ENCODE data around the gene NUP98. TPM values are rescaled to one million over a fixed set of nuclear protein-coding genes. Genes with fewer than 3 reads are reported as not detected.
A peak's percentile ranks its signal among the peaks of the same experiment; 100 is the strongest.

Gene NUP98
- total RNA-seq (ENCODE audit: insufficient read depth, low replicate concordance), result 62.4 TPM

GRCh38 chr11:3797329-3798090, at the start of gene NUP98:
Gene NUP98 (minus strand): TSS chr11:3797554. CDS start chr11:3782117, 15,437 bp downstream.
- peak; percentile 100 for DNase-seq (ENCODE audit: low spot score)

- DNase-seq (ENCODE audit: low spot score), result no peak
Observed at GRCh38 chr11:3845670-3846069, 48.3 kb upstream of the NUP98 start.

GRCh38 chr11:3845246-3845645, 47.9 kb upstream of the NUP98 start:
- DNase-seq (ENCODE audit: low spot score), result no peak

- no peak for DNase-seq (ENCODE audit: low spot score)
Observed at GRCh38 chr11:3843326-3843725, 46.0 kb upstream of the NUP98 start.

- DNase-seq (ENCODE audit: low spot score), result peak; percentile 90
Observed at GRCh38 chr11:3841426-3842350, 44.3 kb upstream of the NUP98 start.

- peak; percentile 90 for DNase-seq (ENCODE audit: low spot score)
Observed at GRCh38 chr11:3840870-3841425, 43.6 kb upstream of the NUP98 start, which contains the start of gene RHOG. Gene RHOG (minus strand): TSS chr11:3840959. CDS start chr11:3828138, 12,821 bp downstream.

GRCh38 chr11:3840004-3840869, 42.9 kb upstream of the NUP98 start:
- no peak for DNase-seq (ENCODE audit: low spot score)

GRCh38 chr11:3838504-3838903, 41.1 kb upstream of the NUP98 start:
- DNase-seq (ENCODE audit: low spot score), result no peak

GRCh38 chr11:3837793-3838192, 40.4 kb upstream of the NUP98 start:
- DNase-seq (ENCODE audit: low spot score), result no peak

- DNase-seq (ENCODE audit: low spot score), result no peak
Observed at GRCh38 chr11:3836903-3837302, 39.5 kb upstream of the NUP98 start.

- no peak for DNase-seq (ENCODE audit: low spot score)
Observed at GRCh38 chr11:3835751-3836150, 38.4 kb upstream of the NUP98 start.

- no peak for DNase-seq (ENCODE audit: low spot score)
Observed at GRCh38 chr11:3834664-3835461, 37.5 kb upstream of the NUP98 start.

GRCh38 chr11:3834349-3834663, 37.0 kb upstream of the NUP98 start:
- DNase-seq (ENCODE audit: low spot score), result no peak

GRCh38 chr11:3833449-3833848, 36.1 kb upstream of the NUP98 start:
- DNase-seq (ENCODE audit: low spot score), result no peak

- DNase-seq (ENCODE audit: low spot score), result no peak
Observed at GRCh38 chr11:3832816-3833215, 35.5 kb upstream of the NUP98 start.

- DNase-seq (ENCODE audit: low spot score), result no peak
Observed at GRCh38 chr11:3831378-3832239, 34.3 kb upstream of the NUP98 start.

GRCh38 chr11:3830730-3831129, 33.4 kb upstream of the NUP98 start:
- DNase-seq (ENCODE audit: low spot score), result no peak

- no peak for DNase-seq (ENCODE audit: low spot score)
Observed at GRCh38 chr11:3830088-3830487, 32.7 kb upstream of the NUP98 start.

- no peak for DNase-seq (ENCODE audit: low spot score)
Observed at GRCh38 chr11:3827434-3828186, 30.3 kb upstream of the NUP98 start.

All from umbilical cord (tissue), 2 donors.